Measurements from ENCODE around the gene YY1.

GRCh38 chr14:100286484-100287191 lies 47.7 kb downstream of the YY1 start:
- no peak for TF ChIP-seq POLR2A (IDR thresholded peaks at IDR 0.05)
- no peak for TF ChIP-seq CTCF (IDR thresholded peaks at IDR 0.05 in 8 of 11, conservative IDR thresholded peaks at IDR 0.05 in 3 of 11)
- TF ChIP-seq POLR2AphosphoS5 (IDR thresholded peaks at IDR 0.05), result no peak
